GM12892 (cell line): ENCODE data around the gene GTF3C1.

Experiments used
- DNase-seq: peaks from one replicate; pipeline ENCODE4 v3.0.0; 2011; ENCODE audit not compliant: insufficient read length
- FAIRE-seq: peaks from 2 replicates; lab custom pipeline; 2011; peaks lifted over from hg19 to GRCh38; lab: Jason Lieb, UNC
- POLR2A ChIP-seq: IDR thresholded peaks from 2 replicates; pipeline ENCODE4 v1.6.1; 2011; ENCODE audit warnings: low read depth, low read length, control low read depth
- POLR2AphosphoS5 ChIP-seq: IDR thresholded peaks from 2 replicates; pipeline ENCODE4 v1.6.1; 2011; ENCODE audit warnings: low read depth, low read length, control low read depth
- TAF1 ChIP-seq: IDR thresholded peaks from 2 replicates; pipeline ENCODE4 v1.6.1; 2011; ENCODE audit warnings: low read depth, mild to moderate bottlenecking, control low read depth, low read length, borderline replicate concordance

The GTF3C1 gene

GRCh38 chr16:27481282-27481934, 68.3 kb downstream of the GTF3C1 start:
- FAIRE-seq = no peak
- TF ChIP-seq POLR2AphosphoS5 (no peak), POLR2A (no peak), TAF1 (no peak)

GRCh38 chr16:27480761-27481160, 69.0 kb downstream of the GTF3C1 start:
- DNase-seq = no peak
- TF ChIP-seq POLR2AphosphoS5 = no peak
- TF ChIP-seq TAF1 = no peak
- no peak for TF ChIP-seq POLR2A
- no peak for FAIRE-seq

More at GRCh38 chr16:27481282-27481934, 68.3 kb downstream of the GTF3C1 start:
- no peak for DNase-seq

GRCh38 chr16:27476240-27476639, 73.5 kb downstream of the GTF3C1 start:
- DNase-seq (no peak), FAIRE-seq (no peak)
- TF ChIP-seq POLR2A = no peak
- TF ChIP-seq TAF1 = no peak
- TF ChIP-seq POLR2AphosphoS5 = no peak

GRCh38 chr16:27475561-27475960, 74.2 kb downstream of the GTF3C1 start:
- DNase-seq = no peak
- TF ChIP-seq POLR2A = no peak
- no peak for FAIRE-seq

- no peak for FAIRE-seq
- TF ChIP-seq POLR2AphosphoS5 = no peak
- no peak for TF ChIP-seq POLR2A
- no peak for TF ChIP-seq TAF1
Measured at GRCh38 chr16:27474921-27475320, 74.8 kb downstream of the GTF3C1 start.

GRCh38 chr16:27474041-27474440, 75.7 kb downstream of the GTF3C1 start:
- DNase-seq (no peak), FAIRE-seq (no peak)
- TF ChIP-seq POLR2A (no peak), POLR2AphosphoS5 (no peak), TAF1 (no peak)

More at GRCh38 chr16:27474921-27475320, 74.8 kb downstream of the GTF3C1 start:
- DNase-seq = no peak

- no peak for DNase-seq
- no peak for FAIRE-seq
- no peak for TF ChIP-seq POLR2AphosphoS5
- TF ChIP-seq TAF1 = no peak
- no peak for TF ChIP-seq POLR2A
Measured at GRCh38 chr16:27473101-27473900, 76.4 kb downstream of the GTF3C1 start.

DNA sequence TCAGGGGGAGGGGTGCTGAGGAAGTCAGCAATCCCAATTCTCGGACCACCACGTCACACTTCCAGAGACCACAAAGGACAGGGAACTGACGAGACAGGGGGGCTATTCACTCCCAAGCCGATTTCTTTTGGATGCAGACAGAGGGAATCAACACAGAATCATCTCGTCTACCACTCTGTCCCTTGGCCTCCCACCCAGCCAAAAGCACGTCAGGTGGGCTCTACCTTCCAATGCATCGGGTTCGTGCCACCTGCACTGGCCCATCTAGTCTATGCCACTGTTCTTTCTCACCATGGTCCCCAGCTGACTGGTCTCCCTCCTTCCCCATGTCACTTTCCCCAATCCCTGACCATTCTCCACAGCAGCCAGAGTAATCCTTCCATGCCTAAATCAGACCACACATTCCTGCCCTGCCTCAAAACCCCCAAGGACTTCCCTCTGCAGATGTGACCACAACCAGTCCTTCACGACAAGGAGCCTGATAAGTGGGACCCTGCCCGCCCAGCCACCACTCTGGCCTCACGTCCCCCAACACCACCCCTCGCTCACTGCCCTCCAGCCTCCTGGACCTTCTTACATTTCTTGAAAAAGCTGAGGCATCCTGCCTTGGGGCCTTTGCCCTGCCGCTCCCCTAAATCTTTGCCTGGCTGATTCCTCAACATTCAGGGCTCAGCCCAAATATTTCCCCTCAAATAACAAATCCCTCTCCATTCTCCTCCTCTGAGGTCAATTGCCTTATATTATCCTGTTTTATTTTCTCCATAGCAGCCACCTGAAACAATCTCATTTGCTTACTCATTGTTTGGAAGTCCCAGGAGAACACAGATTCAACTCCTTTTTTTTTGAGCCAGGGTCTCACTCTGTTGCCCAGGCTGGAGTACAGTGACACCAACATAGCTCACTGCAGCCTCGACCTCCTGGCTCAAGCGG, 77.4 kb downstream of the GTF3C1 start:
- FAIRE-seq (no peak), DNase-seq (no peak)
- TF ChIP-seq POLR2A (no peak), POLR2AphosphoS5 (no peak), TAF1 (no peak)

DNA sequence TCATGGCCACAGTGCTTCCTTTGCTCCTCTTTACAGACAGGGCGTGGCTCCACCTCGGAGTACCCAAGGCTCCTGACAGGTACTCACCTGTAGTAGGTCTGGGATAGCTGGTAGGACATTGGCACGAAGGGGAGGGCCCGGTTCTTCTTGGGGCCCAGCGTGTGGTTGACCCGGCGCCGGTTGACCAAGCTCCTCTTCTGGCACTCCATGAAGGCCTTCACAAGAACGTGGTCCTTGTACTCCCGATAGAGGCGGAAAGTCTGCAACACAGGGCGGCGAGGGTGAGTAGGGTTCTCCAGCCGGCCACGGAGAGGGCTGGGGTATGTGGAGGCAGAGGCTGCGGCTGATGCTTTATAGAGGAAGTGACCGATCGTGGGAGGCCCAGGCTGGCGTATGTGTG, 78.1 kb downstream of the GTF3C1 start:
- DNase-seq (no peak), FAIRE-seq (no peak)
- TF ChIP-seq TAF1 = no peak
- no peak for TF ChIP-seq POLR2A
- no peak for TF ChIP-seq POLR2AphosphoS5

DNA sequence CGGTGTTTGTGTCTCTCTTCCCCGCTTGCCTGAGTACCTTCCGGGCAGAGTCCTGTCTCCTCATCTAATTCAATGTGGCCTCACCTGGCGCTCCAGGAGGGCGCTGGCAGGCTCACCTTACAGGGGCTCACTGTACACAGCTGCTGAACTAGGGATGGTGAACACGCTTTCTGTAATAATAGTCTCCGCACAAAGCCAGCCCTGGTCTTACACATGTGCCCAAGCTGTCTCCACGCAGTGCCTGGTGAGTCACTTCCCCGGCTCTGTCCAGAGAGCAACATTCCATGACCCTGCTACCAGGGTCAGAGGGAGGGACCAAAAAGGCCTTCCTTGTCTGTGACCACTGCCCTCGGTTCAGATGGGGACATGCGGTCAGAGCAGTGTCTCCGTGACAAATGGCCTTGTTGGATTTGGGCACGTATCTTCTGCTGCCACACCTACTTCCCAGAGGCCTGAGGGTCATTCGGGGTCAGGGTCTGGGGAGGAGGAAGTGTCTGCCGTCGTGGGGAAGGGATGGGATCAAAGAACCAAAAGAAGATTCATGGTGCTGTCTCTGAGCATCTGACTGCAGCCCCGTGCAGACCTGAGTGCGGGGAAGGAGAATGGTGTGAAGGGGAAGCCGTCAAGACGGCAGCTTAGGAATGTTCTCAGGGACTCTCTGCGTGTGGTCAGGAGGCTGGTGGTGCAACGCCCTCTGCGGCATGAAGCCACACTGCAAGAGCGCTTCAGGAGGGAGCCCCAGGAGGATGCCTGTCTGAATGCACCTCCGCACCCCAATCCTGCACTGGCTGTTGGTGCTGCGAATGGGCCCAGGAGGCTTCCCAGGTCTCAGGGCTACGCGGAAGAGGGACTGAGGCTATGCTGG, 78.9 kb downstream of the GTF3C1 start:
- no peak for DNase-seq
- no peak for TF ChIP-seq POLR2A
- no peak for TF ChIP-seq POLR2AphosphoS5
- no peak for TF ChIP-seq TAF1
- no peak for FAIRE-seq
